ENCODE data around the gene NUDT6.

NUDT6 gene, protein sequence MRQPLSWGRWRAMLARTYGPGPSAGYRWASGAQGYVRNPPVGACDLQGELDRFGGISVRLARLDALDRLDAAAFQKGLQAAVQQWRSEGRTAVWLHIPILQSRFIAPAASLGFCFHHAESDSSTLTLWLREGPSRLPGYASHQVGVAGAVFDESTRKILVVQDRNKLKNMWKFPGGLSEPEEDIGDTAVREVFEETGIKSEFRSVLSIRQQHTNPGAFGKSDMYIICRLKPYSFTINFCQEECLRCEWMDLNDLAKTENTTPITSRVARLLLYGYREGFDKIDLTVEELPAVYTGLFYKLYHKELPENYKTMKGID

DNA sequence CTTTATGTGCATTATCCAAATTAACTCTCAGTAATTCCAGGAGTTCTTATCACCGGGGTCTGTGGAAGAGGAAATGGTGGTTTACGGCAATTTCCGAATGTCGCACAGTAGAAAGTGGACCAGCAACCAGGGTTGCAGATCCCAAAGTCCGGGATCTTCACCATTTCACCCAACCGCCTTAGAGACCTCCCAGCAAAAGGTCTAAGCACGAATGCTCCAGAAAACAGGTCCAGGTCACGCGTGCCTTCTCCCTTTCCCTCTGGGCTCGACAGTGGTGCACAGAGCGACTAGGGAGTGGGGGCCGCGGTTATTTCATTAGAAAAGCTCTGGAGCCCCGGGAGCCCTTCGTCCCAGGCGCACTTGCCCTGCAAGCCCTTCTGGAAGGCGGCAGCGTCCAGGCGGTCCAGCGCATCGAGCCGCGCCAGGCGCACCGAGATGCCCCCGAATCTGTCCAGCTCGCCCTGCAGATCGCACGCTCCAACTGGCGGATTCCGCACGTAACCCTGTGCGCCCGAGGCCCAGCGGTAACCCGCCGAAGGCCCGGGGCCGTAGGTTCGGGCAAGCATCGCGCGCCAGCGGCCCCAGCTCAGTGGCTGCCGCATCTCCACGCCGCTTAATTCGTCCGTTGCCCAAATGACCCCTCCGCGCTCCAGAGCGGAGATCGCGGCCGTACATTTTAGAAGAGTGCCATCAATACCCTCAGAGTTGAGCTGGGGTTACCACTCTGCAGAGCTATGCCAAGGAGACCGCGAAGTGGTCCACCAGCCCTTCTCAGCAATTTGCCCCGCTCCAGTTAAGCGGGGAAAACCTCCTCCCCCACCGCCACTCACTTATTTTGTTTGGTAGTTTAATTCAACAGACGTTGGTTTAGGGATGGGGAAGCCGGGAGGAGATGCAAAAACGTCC lies at the start of gene NUDT6:
NUDT6 (minus strand) TSS at position 627 of the 906 bp plus-strand sequence; CDS start at position 602, 25 bp downstream.
- no peaks in the 10 kb centered on the region for H3K27me3 ChIP-seq (ENCODE audit: insufficient read depth, low read depth, severe bottlenecking)
- H3K27ac ChIP-seq = peak within 1 kb of the TSS; percentile 73
- no peaks in the 10 kb centered on the region for H3K9me3 ChIP-seq (ENCODE audit: severe bottlenecking)
- DNase-seq = peak; percentile 76
- H3K36me3 ChIP-seq = peaks cover 6% of the 10 kb centered on the region
- TF ChIP-seq, protein P1, sequence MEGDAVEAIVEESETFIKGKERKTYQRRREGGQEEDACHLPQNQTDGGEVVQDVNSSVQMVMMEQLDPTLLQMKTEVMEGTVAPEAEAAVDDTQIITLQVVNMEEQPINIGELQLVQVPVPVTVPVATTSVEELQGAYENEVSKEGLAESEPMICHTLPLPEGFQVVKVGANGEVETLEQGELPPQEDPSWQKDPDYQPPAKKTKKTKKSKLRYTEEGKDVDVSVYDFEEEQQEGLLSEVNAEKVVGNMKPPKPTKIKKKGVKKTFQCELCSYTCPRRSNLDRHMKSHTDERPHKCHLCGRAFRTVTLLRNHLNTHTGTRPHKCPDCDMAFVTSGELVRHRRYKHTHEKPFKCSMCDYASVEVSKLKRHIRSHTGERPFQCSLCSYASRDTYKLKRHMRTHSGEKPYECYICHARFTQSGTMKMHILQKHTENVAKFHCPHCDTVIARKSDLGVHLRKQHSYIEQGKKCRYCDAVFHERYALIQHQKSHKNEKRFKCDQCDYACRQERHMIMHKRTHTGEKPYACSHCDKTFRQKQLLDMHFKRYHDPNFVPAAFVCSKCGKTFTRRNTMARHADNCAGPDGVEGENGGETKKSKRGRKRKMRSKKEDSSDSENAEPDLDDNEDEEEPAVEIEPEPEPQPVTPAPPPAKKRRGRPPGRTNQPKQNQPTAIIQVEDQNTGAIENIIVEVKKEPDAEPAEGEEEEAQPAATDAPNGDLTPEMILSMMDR (IDR thresholded peaks at IDR 0.05; ENCODE audit: low read depth, low read length) = no peak
- H3K4me3 ChIP-seq (ENCODE audit: low read depth, low read length) = peak within 1 kb of the TSS; percentile 86

GRCh38 chr4:122968227-122968812 lies 45.9 kb upstream of the NUDT6 start:
- H3K9me3 ChIP-seq (ENCODE audit: severe bottlenecking) = no peaks in the 10 kb centered on the region
- H3K4me3 ChIP-seq (ENCODE audit: low read depth, low read length) = no peak overlapping the region
- H3K27me3 ChIP-seq (ENCODE audit: insufficient read depth, low read depth, severe bottlenecking) = no peaks in the 10 kb centered on the region
- peaks cover 3% of the 10 kb centered on the region for H3K36me3 ChIP-seq
- no peak overlapping the region for H3K27ac ChIP-seq
- TF ChIP-seq, protein P1 (IDR thresholded peaks at IDR 0.05; ENCODE audit: low read depth, low read length) = no peak
- DNase-seq = no peak

GRCh38 chr4:122967231-122967630 lies 44.8 kb upstream of the NUDT6 start:
- H3K4me3 ChIP-seq (ENCODE audit: low read depth, low read length) = no peak overlapping the region
- TF ChIP-seq, protein P1 (IDR thresholded peaks at IDR 0.05; ENCODE audit: low read depth, low read length) = no peak
- H3K36me3 ChIP-seq = peaks cover 6% of the 10 kb centered on the region
- H3K27me3 ChIP-seq (ENCODE audit: insufficient read depth, low read depth, severe bottlenecking) = no peaks in the 10 kb centered on the region
- H3K27ac ChIP-seq = no peak overlapping the region
- no peaks in the 10 kb centered on the region for H3K9me3 ChIP-seq (ENCODE audit: severe bottlenecking)
- DNase-seq = no peak

DNA sequence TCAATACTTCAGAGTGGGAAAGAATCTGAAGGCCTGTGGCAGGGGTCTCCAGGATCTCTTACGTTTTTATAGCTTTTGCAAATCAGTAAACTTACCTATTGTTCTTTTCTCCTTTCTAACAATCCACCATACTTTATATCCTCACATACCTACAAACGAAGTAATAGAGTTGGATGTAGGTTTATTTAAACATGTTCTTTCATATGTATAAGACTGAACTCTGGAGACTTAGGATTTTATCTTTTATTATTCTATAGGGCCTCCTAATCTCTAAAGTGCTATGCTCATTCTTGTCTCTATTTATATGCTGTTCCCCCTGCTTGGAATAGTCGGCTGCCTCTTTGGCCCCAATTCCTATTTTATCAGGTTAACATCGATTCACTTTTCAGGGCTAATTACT lies 43.8 kb upstream of the NUDT6 start:
- peaks cover 3% of the 10 kb centered on the region for H3K9me3 ChIP-seq (ENCODE audit: severe bottlenecking)
- no peak overlapping the region for H3K27ac ChIP-seq
- TF ChIP-seq, protein P1 (IDR thresholded peaks at IDR 0.05; ENCODE audit: low read depth, low read length) = no peak

DNA sequence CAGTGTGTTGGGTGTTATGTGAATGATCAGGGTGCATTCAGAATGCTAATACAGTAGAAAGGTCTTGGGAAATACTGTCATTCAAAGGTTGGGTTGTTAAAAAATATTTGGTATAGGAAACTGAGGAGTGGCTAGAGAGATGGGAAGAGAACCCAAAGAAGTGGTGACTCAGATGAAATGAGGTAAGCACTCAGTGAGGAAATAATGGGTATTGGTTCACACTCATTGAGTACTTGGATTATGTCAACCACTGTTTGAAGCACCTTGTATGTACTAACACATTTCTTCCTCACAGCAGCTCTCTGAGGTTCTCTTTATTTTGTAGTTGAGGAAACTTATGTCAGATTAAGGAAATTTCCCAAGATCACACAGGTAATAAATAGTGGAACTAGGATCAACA lies 40.8 kb upstream of the NUDT6 start:
- no peaks in the 10 kb centered on the region for H3K27me3 ChIP-seq (ENCODE audit: insufficient read depth, low read depth, severe bottlenecking)

More for the DNA sequence above, 43.8 kb upstream of the NUDT6 start:
- Histone ChIP-seq H3K27me3 (ENCODE audit: insufficient read depth, low read depth, severe bottlenecking) (no peaks in the 10 kb centered on the region), H3K4me3 (ENCODE audit: low read depth, low read length) (no peak overlapping the region), H3K36me3 (peaks cover 9% of the 10 kb centered on the region)
- no peak for DNase-seq

More for the DNA sequence above, 40.8 kb upstream of the NUDT6 start:
- H3K4me3 ChIP-seq (ENCODE audit: low read depth, low read length) = no peak overlapping the region
- TF ChIP-seq, protein P1 (IDR thresholded peaks at IDR 0.05; ENCODE audit: low read depth, low read length) = no peak
- H3K36me3 ChIP-seq = peaks cover 6% of the 10 kb centered on the region
- no peak for DNase-seq
- H3K9me3 ChIP-seq (ENCODE audit: severe bottlenecking) = peaks cover 3% of the 10 kb centered on the region
- no peak overlapping the region for H3K27ac ChIP-seq
